ENCODE measurements around the gene PIGB.

GRCh38 chr15:55389264-55389607, 70.2 kb downstream of the PIGB start:
- TF ChIP-seq HDGF (IDR thresholded peaks at IDR 0.05; ENCODE audit: borderline replicate concordance) (no peak), TARDBP (IDR thresholded peaks at IDR 0.05) (no peak), FOXK2 (IDR thresholded peaks at IDR 0.05) (no peak), ARNT (IDR thresholded peaks at IDR 0.05) (no peak), ELF4 (IDR thresholded peaks at IDR 0.05) (no peak)

Measured in HEK293T (cell line).